HCT116 (cell line): ENCODE measurements around the gene HADH. TPM values are rescaled to one million over a fixed set of nuclear protein-coding genes. Genes with fewer than 3 reads are reported as not detected.

Source experiments
- ATAC-seq: fragments of 200-7000 bp; cut with Tn5 transposase; 2 replicates; pipeline ENCODE4 v1.9.1; 2020; ENCODE audit warnings: mild to moderate bottlenecking, moderate library complexity
- BruUV-seq: library from RNA; stranded (reverse); fragments of 400-500 nt; replicated peaks from 2 replicates; lab custom pipeline; 2021; lab: Mats Ljungman, UMichigan
- CTCF ChIA-PET: fragments of 300-600 bp; sonication (Branson Sonifier 250); formaldehyde crosslinking; loops from one replicate; lab custom pipeline; 2021; ENCODE audit warnings: antibody characterized with exemption; lab: Charles Lee
- POLR2A ChIA-PET: fragments of 300-600, 350-600 bp; sonication (Branson Sonifier 250); formaldehyde crosslinking; loops from one replicate; lab custom pipeline; 2021; ENCODE audit warnings: antibody characterized with exemption; lab: Charles Lee
- RAD21 ChIA-PET, 2 experiments: fragments of 300-600 bp; sonication (Branson Sonifier 250); formaldehyde crosslinking; loops; one replicate each; lab custom pipeline; 2023; ENCODE audit warnings: low total read pairs in 2 of 2; ENCODE audit not compliant: uncharacterized antibody in 2 of 2, unreplicated experiment in 2 of 2, low non-redundant PET in 1 of 2; lab: Charles Lee
- DNase-seq: peaks from one replicate; pipeline ENCODE4 v3.0.0-alpha.2; 2010; ENCODE audit warnings: low read depth, low spot score
- H2AFZ ChIP-seq: fragments of 200-600 bp; shearing (Covaris generic), sonication (generic); 2 replicates; pipeline ENCODE4 v1.6.1; 2017; ENCODE audit warnings: low read depth, mixed run types, mixed read lengths, antibody characterized with exemption, low read length; ENCODE audit not compliant: poor library complexity, severe bottlenecking
- H3K27ac ChIP-seq: 2 replicates; pipeline ENCODE4 v1.5.1; 2012; ENCODE audit warnings: low read depth, low read length
- H3K27me3 ChIP-seq: fragments of 200-600 bp; sonication (generic); 2 replicates; pipeline ENCODE4 v1.6.1; 2016; ENCODE audit warnings: mixed run types, low read length, mixed read lengths; ENCODE audit not compliant: insufficient read depth
- H3K36me3 ChIP-seq, 2 experiments: fragments of 200-500 bp in 1 of 2; fragments of 200-600 bp in 1 of 2; sonication (Bioruptor generic) in 1 of 2; sonication (generic) in 1 of 2; 2 replicates each; pipeline versions ENCODE4 v1.5.1 to v1.6.1; 2014 to 2016; ENCODE audit warnings: low read length in 2 of 2, inconsistent platforms in 1 of 2, mixed read lengths in 1 of 2, mixed run types in 1 of 2; ENCODE audit not compliant: insufficient read depth in 2 of 2, control insufficient read depth in 1 of 2
- H3K4me1 ChIP-seq, 2 experiments: fragments of 200-600 bp in 1 of 2; sonication (generic) in 1 of 2; 2 replicates each; pipeline versions ENCODE4 v1.5.1 to v1.6.1; 2012 to 2017; ENCODE audit warnings: low read length in 2 of 2, inconsistent platforms in 1 of 2, mild to moderate bottlenecking in 1 of 2, mixed read lengths in 1 of 2, mixed run types in 1 of 2, moderate library complexity in 1 of 2; ENCODE audit not compliant: insufficient read depth in 2 of 2, control insufficient read depth in 1 of 2
- H3K4me2 ChIP-seq: fragments of 200-600 bp; sonication (generic); 2 replicates; pipeline ENCODE4 v1.6.1; 2017; ENCODE audit warnings: mixed run types, low read length, mixed read lengths
- H3K4me3 ChIP-seq, 2 experiments: fragments of 200-600 bp in 1 of 2; sonication (generic) in 1 of 2; replicated peaks in 1 of 2; 2 replicates each; pipeline ENCODE4 v1.5.1; 2011 to 2016; ENCODE audit warnings: low read length in 2 of 2, control low read depth in 1 of 2, low read depth in 1 of 2, mild to moderate bottlenecking in 1 of 2, mixed read lengths in 1 of 2, mixed run types in 1 of 2
- H3K79me2 ChIP-seq: fragments of 200-600 bp; sonication (generic); 2 replicates; pipeline ENCODE4 v1.6.1; 2017; ENCODE audit warnings: mild to moderate bottlenecking, mixed run types, low read length, moderate library complexity, mixed read lengths; ENCODE audit not compliant: insufficient read depth
- H3K9ac ChIP-seq: fragments of 200-600 bp; sonication (generic); 2 replicates; pipeline ENCODE4 v1.6.1; 2016; ENCODE audit warnings: low read length, mixed read lengths
- H3K9me2 ChIP-seq: fragments of 200-600 bp; sonication (generic), shearing (Covaris generic); 2 replicates; pipeline ENCODE4 v1.6.1; 2017; ENCODE audit warnings: mixed run types, mild to moderate bottlenecking, moderate library complexity; ENCODE audit not compliant: insufficient read depth
- H3K9me3 ChIP-seq, 2 experiments: fragments of 200-500 bp in 1 of 2; fragments of 200-600 bp in 1 of 2; sonication (Bioruptor generic) in 1 of 2; sonication (generic) in 1 of 2; 2 replicates each; pipeline ENCODE4 v1.6.1; 2014 to 2017; ENCODE audit warnings: low read length in 2 of 2, mixed read lengths in 2 of 2, inconsistent platforms in 1 of 2, low read depth in 1 of 2, mild to moderate bottlenecking in 1 of 2, mixed run types in 1 of 2, moderate library complexity in 1 of 2; ENCODE audit not compliant: control insufficient read depth in 1 of 2, insufficient read depth in 1 of 2
- H4K20me1 ChIP-seq: fragments of 200-600 bp; sonication (generic), shearing (Covaris generic); 2 replicates; pipeline ENCODE4 v1.6.1; 2017; ENCODE audit warnings: mixed run types, mild to moderate bottlenecking, moderate library complexity; ENCODE audit not compliant: insufficient read depth
- CBX3 ChIP-seq: IDR thresholded peaks from 2 replicates; pipeline ENCODE4 v1.6.1; 2012; ENCODE audit warnings: low read depth
- EGR1 ChIP-seq: IDR thresholded peaks from 2 replicates; pipeline ENCODE4 v1.6.1; 2012; ENCODE audit warnings: low read depth
- ELF1 ChIP-seq: IDR thresholded peaks from 2 replicates; pipeline ENCODE4 v1.6.1; 2012; ENCODE audit warnings: low read depth, borderline replicate concordance
- EZH2phosphoT487 ChIP-seq: fragments of 200-600 bp; IDR thresholded peaks from 2 replicates; pipeline ENCODE4 v1.6.1; 2018; ENCODE audit warnings: antibody characterized with exemption, borderline replicate concordance
- POLR2A ChIP-seq: IDR thresholded peaks from 2 replicates; pipeline ENCODE4 v1.7.0; 2011; ENCODE audit warnings: borderline replicate concordance; ENCODE audit not compliant: insufficient read depth, insufficient read length; ENCODE audit errors: extremely low read depth
- POLR2AphosphoS5 ChIP-seq: IDR thresholded peaks from 2 replicates; pipeline ENCODE4 v1.6.1; 2011; ENCODE audit warnings: mild to moderate bottlenecking, low read depth, low read length, moderate library complexity
- RAD21 ChIP-seq: IDR thresholded peaks from 2 replicates; pipeline ENCODE4 v1.6.1; 2012; ENCODE audit warnings: low read depth, mild to moderate bottlenecking
- SIN3A ChIP-seq: IDR thresholded peaks from 2 replicates; pipeline ENCODE4 v1.6.1; 2012; ENCODE audit warnings: low read depth
- SP1 ChIP-seq: IDR thresholded peaks from 2 replicates; pipeline ENCODE4 v1.6.1; 2012; ENCODE audit warnings: low read depth
- YY1 ChIP-seq: IDR thresholded peaks from 2 replicates; pipeline ENCODE4 v1.6.1; 2011; ENCODE audit warnings: low read length, low read depth, moderate library complexity, mild to moderate bottlenecking; ENCODE audit not compliant: insufficient replicate concordance; ENCODE audit errors: extremely low read depth
- ZNF274 ChIP-seq: fragments of 200-500 bp; sonication (Bioruptor generic); IDR thresholded peaks from 2 replicates; pipeline ENCODE4 v1.6.1; 2014; ENCODE audit warnings: mild to moderate bottlenecking, low read depth, low read length, inconsistent platforms
- intact Hi-C: fragments of 100-400 bp; cut with micrococcal nuclease; formaldehyde crosslinking; loops from 2 replicates; pipeline ENCODE4 v1.10.0; 2022
- total RNA-seq: library from RNA; stranded (reverse); gene quantifications from one replicate; pipeline ENCODE4 v1.2.1, GENCODE V29; 2021; ENCODE audit not compliant: unreplicated experiment
- TF ChIP-seq, protein P1 (sequence below): IDR thresholded peaks from 2 replicates; pipeline ENCODE4 v1.6.1; 2011; ENCODE audit warnings: mild to moderate bottlenecking, low read length, moderate library complexity; ENCODE audit not compliant: insufficient replicate concordance; ENCODE audit errors: extremely low read depth
- TF ChIP-seq, protein P2 (sequence below): IDR thresholded peaks from 2 replicates; pipeline ENCODE4 v1.6.1; 2012; ENCODE audit warnings: low read depth
- TF ChIP-seq, protein P3 (sequence below), 3 experiments: fragments of 200-600 bp in 1 of 3; sonication (generic) in 1 of 3; IDR thresholded peaks in 2 of 3; conservative IDR thresholded peaks in 1 of 3; 2 replicates each; pipeline ENCODE4 v1.5.1; 2012 to 2017; ENCODE audit warnings: low read depth in 2 of 3, low read length in 2 of 3, antibody characterized with exemption in 1 of 3, borderline replicate concordance in 1 of 3, control low read depth in 1 of 3, mild to moderate bottlenecking in 1 of 3, mixed read lengths in 1 of 3, mixed run types in 1 of 3, moderate library complexity in 1 of 3; ENCODE audit not compliant: insufficient read depth in 1 of 3

Gene HADH
- total RNA-seq, 1 experiment from 2014 or later = 30.2 TPM

DNA sequence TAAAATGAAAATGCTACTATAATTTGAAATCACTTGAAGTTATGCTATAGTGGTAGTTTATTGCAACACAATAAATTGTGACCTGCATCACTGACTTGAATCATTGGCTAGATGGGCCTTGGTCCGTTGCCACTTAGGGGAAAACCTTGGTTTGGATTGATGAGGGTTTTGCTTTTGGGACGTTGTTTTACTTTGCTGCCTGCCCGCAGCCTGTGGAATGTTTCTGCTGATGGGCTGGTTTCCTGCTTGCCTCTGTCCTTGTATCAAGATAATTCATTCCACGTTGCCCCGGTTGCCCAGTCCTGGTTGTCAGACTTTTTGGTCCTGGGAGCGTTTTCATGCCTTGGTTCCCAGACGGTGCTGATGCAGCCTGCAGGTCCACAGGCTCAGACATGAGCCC, 18.3 kb downstream of the HADH start (continued):
- TF ChIP-seq, protein P1, sequence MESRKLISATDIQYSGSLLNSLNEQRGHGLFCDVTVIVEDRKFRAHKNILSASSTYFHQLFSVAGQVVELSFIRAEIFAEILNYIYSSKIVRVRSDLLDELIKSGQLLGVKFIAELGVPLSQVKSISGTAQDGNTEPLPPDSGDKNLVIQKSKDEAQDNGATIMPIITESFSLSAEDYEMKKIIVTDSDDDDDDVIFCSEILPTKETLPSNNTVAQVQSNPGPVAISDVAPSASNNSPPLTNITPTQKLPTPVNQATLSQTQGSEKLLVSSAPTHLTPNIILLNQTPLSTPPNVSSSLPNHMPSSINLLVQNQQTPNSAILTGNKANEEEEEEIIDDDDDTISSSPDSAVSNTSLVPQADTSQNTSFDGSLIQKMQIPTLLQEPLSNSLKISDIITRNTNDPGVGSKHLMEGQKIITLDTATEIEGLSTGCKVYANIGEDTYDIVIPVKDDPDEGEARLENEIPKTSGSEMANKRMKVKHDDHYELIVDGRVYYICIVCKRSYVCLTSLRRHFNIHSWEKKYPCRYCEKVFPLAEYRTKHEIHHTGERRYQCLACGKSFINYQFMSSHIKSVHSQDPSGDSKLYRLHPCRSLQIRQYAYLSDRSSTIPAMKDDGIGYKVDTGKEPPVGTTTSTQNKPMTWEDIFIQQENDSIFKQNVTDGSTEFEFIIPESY = no peak
- TF ChIP-seq SP1 (no peak), POLR2AphosphoS5 (no peak), SIN3A (no peak)
- TF ChIP-seq, all 23 proteins: peak for 0

DNA sequence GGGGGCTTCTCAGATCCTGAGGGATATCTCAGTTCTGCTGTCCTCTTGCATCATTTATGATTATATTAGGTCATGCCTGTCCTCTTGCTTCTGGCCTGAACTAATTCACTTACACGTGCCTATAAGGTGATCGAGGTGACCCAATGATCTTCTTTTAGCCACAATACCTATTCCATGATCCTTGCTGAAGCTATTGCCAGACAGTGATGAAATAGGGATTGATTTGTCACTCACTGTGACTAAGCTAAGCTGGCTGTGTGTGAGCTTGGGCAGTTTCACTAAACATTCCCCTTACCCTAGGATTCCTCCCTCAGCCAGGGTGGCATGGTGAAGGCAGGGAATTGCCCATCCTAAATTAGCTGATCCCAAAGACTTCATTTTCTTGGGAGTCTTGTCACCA, 19.0 kb downstream of the HADH start:
- peaks cover 4% of the 10 kb centered on the region; the same call in 1 of the 2 replicates for H3K79me2 ChIP-seq
- intact Hi-C loops = no loop called here
- ChIA-PET RAD21 (no interaction called here), CTCF (interaction anchor here (1.5 kb wide), 1 partner anchor 10 kb away, joined by 7 read pairs; no protein-coding TSS in a partner anchor), POLR2A (no interaction called here)
- ATAC-seq (no peak), DNase-seq (no peak)
- no peaks in the 10 kb centered on the region for H4K20me1 ChIP-seq
- H3K9ac ChIP-seq = no peak overlapping the region
- no TSS peak for BruUV-seq
- no peaks in the 10 kb centered on the region for H3K9me3 ChIP-seq
- no peaks in the 10 kb centered on the region for H3K4me1 ChIP-seq
- H3K9me2 ChIP-seq = no peaks in the 10 kb centered on the region
- H3K4me2 ChIP-seq = no peak overlapping the region
- no peak overlapping the region for H3K4me3 ChIP-seq
- no peaks in the 10 kb centered on the region for H3K27me3 ChIP-seq
- H3K27ac ChIP-seq = no peak overlapping the region
- peaks cover 3 to 7% of the 10 kb centered on the region in 2 experiments; a peak in 2 of 4 replicates for H3K36me3 ChIP-seq
- no peak overlapping the region for H2AFZ ChIP-seq
- TF ChIP-seq, protein P2, sequence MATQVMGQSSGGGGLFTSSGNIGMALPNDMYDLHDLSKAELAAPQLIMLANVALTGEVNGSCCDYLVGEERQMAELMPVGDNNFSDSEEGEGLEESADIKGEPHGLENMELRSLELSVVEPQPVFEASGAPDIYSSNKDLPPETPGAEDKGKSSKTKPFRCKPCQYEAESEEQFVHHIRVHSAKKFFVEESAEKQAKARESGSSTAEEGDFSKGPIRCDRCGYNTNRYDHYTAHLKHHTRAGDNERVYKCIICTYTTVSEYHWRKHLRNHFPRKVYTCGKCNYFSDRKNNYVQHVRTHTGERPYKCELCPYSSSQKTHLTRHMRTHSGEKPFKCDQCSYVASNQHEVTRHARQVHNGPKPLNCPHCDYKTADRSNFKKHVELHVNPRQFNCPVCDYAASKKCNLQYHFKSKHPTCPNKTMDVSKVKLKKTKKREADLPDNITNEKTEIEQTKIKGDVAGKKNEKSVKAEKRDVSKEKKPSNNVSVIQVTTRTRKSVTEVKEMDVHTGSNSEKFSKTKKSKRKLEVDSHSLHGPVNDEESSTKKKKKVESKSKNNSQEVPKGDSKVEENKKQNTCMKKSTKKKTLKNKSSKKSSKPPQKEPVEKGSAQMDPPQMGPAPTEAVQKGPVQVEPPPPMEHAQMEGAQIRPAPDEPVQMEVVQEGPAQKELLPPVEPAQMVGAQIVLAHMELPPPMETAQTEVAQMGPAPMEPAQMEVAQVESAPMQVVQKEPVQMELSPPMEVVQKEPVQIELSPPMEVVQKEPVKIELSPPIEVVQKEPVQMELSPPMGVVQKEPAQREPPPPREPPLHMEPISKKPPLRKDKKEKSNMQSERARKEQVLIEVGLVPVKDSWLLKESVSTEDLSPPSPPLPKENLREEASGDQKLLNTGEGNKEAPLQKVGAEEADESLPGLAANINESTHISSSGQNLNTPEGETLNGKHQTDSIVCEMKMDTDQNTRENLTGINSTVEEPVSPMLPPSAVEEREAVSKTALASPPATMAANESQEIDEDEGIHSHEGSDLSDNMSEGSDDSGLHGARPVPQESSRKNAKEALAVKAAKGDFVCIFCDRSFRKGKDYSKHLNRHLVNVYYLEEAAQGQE = no peak
- TF ChIP-seq SP1 (peak; percentile 45; the same call in 1 of the 2 replicates), ELF1 (no peak), SIN3A (no peak), YY1 (no peak), EGR1 (no peak), EZH2phosphoT487 (no peak), ZNF274 (no peak), CBX3 (no peak), POLR2A (no peak), POLR2AphosphoS5 (no peak), RAD21 (no peak)
- TF ChIP-seq, protein P1 = no peak
- TF ChIP-seq, protein P3, sequence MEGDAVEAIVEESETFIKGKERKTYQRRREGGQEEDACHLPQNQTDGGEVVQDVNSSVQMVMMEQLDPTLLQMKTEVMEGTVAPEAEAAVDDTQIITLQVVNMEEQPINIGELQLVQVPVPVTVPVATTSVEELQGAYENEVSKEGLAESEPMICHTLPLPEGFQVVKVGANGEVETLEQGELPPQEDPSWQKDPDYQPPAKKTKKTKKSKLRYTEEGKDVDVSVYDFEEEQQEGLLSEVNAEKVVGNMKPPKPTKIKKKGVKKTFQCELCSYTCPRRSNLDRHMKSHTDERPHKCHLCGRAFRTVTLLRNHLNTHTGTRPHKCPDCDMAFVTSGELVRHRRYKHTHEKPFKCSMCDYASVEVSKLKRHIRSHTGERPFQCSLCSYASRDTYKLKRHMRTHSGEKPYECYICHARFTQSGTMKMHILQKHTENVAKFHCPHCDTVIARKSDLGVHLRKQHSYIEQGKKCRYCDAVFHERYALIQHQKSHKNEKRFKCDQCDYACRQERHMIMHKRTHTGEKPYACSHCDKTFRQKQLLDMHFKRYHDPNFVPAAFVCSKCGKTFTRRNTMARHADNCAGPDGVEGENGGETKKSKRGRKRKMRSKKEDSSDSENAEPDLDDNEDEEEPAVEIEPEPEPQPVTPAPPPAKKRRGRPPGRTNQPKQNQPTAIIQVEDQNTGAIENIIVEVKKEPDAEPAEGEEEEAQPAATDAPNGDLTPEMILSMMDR (IDR thresholded peaks at IDR 0.05 in 2 of 3, conservative IDR thresholded peaks at IDR 0.05 in 1 of 3; ENCODE audit: borderline replicate concordance in 1 of 3, insufficient read depth in 1 of 3, low read depth in 2 of 3, low read length in 2 of 3) = no peak
